Fibroblast of pulmonary artery (primary cell): Measurements from ENCODE around the gene COMMD6.

Experiments used
- DNase-seq: peaks from one replicate; pipeline ENCODE4 v3.0.0-alpha.2; 2010; ENCODE audit warnings: low read depth
- H3K4me3 ChIP-seq: replicated peaks from 2 replicates; pipeline ENCODE4 v1.5.1; 2011; ENCODE audit warnings: low read depth, mild to moderate bottlenecking, control low read depth, low read length, moderate library complexity
- CTCF ChIP-seq: IDR thresholded peaks from 2 replicates; pipeline ENCODE4 v1.5.1; 2011; ENCODE audit warnings: mild to moderate bottlenecking, control low read depth, low read length, inconsistent platforms; ENCODE audit errors: missing control alignments

The COMMD6 gene

GRCh38 chr13:75485286-75486062 is 52.2 kb downstream of the COMMD6 start:
- no peak for TF ChIP-seq CTCF
- no peak overlapping the region for H3K4me3 ChIP-seq
- peak; percentile 59 for DNase-seq

- no peak for DNase-seq
- no peak for TF ChIP-seq CTCF
- peak overlapping the region; percentile 71 for H3K4me3 ChIP-seq
Measured at GRCh38 chr13:75482820-75483079, 54.9 kb downstream of the COMMD6 start.

DNA sequence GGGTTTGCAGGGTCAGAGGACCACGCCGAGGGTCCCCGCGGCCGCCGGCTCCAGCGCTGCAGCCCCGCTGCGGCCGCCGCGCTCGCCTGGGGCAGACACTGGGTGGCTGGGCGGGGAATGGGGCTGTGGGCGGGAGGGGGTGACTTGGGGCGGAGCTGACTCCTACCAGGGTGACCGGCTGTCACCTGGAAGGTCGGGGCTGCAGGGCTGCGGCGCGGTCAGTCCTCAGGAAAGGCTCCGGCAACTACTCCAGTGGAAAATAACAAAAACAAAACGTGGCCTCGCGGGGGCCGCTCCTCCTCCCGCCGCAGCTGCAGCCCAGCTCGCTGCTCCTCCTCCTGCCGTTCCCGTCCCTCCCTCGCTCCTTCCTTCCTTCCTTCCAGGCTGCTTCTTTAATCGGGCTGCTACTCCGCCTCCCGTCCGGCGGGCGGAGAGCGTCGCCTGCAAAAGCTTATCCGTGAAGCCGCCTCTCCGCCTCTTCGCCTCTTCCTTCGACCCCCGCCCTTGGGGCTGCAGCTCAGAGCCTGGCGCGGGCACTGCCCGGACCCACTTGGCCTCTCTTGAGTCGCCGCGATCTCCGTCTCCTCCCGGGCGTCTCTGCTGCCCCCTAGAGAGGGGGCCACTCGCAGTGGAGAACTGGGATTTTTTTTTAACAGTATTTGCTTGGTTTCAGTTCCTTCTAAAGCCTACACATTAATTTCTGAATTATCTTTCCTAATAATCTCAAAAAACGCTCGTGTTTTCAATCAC is 55.4 kb downstream of the COMMD6 start, which contains the start of gene TBC1D4:
Gene TBC1D4, minus strand, starts transcription at position 100 of the 750 bp plus-strand sequence. CDS start 402 bp downstream, outside the sequence.
- DNase-seq, result peak; percentile 94
- TF ChIP-seq CTCF, result peak; percentile 82
- H3K4me3 ChIP-seq, result peak within 1 kb of the TSS; percentile 71

GRCh38 chr13:75481176-75482069 is 56.2 kb downstream of the COMMD6 start:
- DNase-seq, result no peak
- peak overlapping the region; percentile 71 for H3K4me3 ChIP-seq
- TF ChIP-seq CTCF, result no peak

- no peak for TF ChIP-seq CTCF
- DNase-seq, result peak; percentile 46
- H3K4me3 ChIP-seq, result peak overlapping the region; percentile 71
Measured at GRCh38 chr13:75480671-75481175, 56.9 kb downstream of the COMMD6 start.

DNA sequence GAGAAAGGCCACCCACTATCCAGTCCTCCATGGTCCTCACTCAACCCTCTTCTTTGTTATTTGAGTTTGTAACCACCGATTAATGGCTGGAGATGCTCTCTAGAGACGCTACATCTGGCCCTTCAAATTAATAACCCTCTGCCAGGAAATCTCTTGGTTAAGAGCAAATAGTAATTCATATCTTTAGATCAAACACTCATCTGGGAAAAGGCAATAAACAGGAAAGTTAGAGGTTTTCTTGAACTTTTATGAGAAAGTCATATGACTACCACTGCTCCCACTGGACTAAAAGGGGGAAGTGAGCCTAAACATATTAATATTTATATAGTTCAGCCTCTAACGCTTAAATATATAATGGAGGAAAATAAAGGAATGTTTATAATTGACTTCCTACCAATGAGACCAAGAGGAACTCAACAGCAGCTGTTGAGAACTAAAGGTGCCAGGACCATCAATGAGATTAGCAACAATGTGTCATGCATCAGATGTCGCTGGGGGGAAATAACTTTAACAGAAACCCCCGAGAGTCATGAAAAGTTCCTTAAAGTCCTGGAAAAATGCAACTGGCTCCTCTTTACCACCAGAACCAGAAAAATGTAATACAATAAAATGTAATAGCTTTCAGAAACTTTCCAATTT is 58.4 kb downstream of the COMMD6 start:
- H3K4me3 ChIP-seq, result no peak overlapping the region
- TF ChIP-seq CTCF, result no peak
- DNase-seq, result no peak
